GM04504 (cell line): ENCODE data around the gene NOP58.
"Not testable (repeated sequence)": the region's sequence is repeated elsewhere in the genome, so short reads cannot be mapped to it uniquely, and the experiment has no call there.

Source experiments
- DNase-seq: peaks from one replicate; pipeline ENCODE4 v3.0.0-alpha.2; 2012; ENCODE audit warnings: low read depth

The NOP58 gene

DNA sequence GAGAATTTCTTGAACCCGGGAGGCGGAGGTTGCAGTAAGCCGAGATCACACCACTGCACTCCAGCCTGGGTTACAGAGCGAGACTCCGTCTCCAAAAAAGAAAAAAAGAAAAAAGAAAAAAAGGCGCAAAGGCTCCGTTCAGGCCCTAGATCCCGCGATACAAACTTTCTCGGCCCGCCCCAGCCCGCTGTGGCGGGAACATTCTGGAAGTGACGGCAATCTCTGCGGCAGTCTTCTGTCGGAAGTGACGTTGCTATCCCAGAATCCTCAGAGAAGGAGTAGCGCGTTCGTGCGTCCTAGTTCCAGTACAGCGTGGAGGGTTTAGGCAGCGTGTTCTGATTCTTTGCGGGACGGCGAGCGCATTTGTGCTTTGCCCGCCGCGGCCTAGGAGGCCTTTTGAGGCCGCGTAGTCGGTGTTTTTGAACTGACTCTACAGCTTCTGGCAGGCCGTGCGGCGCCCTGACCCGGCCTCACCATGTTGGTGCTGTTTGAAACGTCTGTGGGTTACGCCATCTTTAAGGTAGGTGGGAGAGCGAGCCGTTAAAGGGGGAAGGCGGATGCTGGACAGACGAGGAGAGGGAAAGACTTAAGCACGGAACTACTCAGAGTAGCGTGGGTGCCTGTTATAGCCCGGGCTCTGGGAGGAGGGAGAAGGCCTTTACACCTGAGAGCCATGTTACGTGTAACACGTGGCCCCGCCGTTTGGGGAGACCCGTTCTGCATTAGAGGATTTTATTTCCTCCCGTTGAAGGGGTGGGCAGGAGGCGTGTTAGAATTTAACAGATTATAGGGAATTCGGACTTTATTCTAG is at the start of gene NOP58:
Gene NOP58 (plus strand): TSS at position 297 of the 811 bp plus-strand sequence. CDS start 179 bp downstream, at position 476.
- DNase-seq: peak; percentile 89

GRCh38 chr2:202221873-202222272 is 43.7 kb upstream of the NOP58 start:
- no peak for DNase-seq

DNA sequence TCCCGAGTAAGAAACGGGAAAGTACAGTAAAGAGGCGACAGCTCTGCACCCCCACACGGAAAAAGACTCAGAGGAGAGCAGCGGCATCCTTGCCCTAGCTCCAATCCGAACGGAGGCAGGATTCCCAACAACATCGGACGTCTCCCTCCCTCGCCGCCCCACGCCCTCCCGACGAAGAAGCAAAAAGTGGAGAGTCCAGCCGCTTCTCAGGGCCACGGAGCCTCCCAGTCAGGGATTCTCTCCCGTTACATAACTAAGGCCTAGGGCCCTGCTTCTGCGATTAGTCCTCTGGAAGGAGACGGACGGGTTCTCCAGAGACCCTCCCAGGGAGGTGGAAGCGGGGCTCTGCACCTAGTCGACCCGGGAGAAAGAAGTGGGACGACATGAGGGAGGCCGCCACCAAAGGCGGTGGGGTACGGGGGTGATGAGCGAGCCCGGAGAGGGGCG is 27.8 kb upstream of the NOP58 start:
- DNase-seq: peak; percentile 30

GRCh38 chr2:202238234-202239197 is 27.0 kb upstream of the NOP58 start, which contains the start of gene SUMO1:
TSS of gene SUMO1 (minus strand) at chr2:202238597. CDS start at chr2:202238451, 146 bp downstream.
- peak; percentile 55 for DNase-seq

DNA sequence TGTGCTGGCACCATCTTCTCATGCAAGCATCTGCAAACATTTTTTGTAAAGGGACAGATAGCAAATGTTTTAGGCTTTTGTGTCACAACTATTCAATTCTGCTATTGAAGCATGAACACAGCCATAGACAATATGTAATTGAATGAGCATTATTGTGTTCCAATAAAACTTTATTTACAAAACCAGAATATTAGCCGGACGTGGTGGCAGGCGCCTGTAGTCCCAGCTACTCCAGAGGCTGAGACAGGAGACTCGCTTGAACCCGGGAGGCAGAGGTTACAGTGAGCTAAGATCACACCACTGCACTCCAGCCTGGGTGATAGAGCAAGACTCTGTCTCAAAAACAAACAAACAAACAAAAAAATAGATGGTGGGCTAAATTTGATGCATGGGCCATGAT is 17.9 kb upstream of the NOP58 start:
- not testable (repeated sequence) for DNase-seq

DNA sequence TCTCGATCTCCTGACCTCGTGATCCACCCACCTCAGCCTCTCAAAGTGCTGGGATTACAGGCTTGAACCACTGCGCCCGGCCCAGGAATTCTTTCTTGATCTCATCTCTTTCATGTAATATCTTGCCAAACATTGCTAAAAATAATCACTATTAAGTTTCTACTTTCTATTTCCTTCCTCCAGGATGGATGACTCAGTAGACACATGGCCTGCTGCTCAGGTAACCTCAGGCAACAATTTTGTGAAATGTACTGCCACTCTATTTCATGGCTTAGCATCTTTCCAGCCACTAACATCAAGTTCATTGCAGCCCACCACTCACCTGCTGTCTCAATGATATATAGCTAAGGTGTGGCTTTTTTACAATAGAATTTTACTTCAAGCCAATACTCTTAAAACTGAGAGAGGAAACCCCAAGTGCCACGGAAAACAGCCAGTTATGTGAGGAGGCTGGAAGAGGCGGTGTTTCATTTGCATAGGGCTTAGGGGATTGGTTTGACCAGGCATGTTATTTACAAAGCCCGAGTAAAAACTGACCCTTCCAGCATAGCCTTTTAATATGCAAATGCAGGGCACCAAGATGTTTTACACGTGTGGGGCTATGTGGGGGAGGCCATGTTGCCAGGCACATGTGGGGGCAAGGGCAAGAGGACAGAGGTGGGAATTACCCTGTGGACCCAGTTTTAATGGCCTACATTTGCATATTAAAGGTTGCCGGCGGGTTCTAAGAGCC is 15.9 kb upstream of the NOP58 start:
- no peak for DNase-seq

- no peak for DNase-seq
Measured at GRCh38 chr2:202251494-202251893, 14.1 kb upstream of the NOP58 start.

GRCh38 chr2:202261531-202261930 is 4.0 kb upstream of the NOP58 start:
- no peak for DNase-seq

- DNase-seq: no peak
Measured at GRCh38 chr2:202267495-202267894, 1.9 kb downstream of the NOP58 start.

DNA sequence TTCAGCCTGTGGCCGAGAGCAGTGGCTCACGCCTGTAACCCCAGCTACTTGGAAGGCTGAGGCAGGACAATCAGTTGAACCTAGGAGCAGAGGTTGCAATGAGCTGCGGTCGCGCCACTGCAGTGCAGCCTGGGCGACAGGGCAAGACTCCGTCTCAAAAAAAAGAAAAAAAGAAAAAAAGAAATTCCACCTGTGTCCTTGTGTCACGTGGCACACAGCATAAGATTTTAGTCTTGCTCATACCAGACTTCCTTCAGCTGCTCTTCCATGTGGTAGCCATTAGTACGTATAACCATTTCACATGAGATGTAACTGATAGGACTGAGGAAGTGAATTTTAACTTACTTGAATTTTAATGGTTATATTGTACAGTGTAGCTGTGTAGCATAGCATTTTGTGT is 4.0 kb downstream of the NOP58 start:
- no peak for DNase-seq

DNA sequence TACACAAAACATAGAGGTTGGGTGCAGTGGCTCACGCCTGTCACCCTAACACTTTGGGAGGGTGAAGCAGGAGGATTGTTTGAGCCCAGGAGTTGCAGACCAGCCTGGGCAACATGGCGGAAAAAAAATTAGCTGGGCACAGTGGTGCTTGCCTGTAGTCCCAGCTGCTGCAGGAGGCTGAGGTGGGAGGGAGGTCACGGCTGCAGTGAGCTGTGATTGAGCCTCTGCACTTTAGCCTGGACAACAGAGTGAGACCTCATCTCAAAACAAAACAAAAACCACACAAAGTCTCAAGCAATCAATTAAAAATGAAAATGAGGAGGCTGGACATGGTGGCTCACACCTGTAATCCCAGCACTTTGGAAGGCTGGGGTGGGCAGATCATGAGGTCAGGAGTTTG is 4.9 kb downstream of the NOP58 start:
- DNase-seq: no peak

DNA sequence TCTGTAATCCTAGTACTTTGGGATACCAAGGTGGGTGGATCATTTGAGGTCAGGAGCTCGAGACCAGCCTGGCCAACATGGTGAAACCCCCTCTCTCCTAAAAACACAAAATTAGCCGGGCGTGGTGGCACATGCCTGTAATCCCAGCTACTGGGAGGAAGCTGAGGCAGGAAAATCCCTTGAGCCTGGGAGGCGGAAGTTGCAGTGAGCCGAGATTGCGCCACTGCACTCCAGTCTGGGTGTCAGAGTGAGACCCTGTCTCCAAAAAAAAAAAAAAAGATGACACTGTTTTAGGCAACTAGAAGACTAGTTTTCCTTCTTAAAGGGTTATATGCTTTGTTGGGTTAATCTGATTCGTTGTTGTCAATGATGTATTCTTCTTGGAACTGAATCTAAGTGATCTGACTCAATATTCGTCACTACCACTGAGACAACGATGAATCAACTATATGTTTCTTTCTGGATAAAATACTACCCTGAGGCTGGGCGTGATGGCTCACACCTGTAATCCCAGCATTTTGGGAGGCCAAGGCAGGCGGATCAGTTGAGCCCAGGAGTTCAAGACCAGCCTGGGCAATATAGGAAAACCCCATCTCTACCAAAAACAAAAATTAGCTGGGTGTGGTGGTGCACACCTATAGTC is 10.6 kb downstream of the NOP58 start:
- DNase-seq: not testable (repeated sequence)

- DNase-seq: no peak
Measured at GRCh38 chr2:202278036-202278760, 12.6 kb downstream of the NOP58 start.

GRCh38 chr2:202278944-202279343 is 13.4 kb downstream of the NOP58 start:
- no peak for DNase-seq

- no peak for DNase-seq
Measured at GRCh38 chr2:202286595-202286994, 21.0 kb downstream of the NOP58 start.

- DNase-seq: no peak
Measured at GRCh38 chr2:202289394-202290204, 24.0 kb downstream of the NOP58 start.

DNA sequence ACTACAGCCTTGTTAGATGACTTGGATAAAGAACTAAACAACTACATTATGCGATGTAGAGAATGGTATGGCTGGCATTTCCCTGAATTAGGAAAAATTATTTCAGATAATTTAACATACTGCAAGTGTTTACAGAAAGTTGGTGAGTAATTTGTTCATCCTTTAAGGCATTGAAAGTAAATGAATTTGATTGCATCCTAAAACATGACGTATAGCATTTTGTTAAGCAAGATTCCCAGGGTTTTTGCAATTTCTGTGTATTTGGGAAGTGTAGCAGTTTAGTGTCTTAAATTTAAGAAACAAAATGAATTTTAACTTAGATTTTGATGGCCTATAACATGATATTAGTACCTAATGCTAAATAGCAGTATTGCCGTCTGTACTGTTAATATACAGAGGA is 24.8 kb downstream of the NOP58 start:
- DNase-seq: no peak

- no peak for DNase-seq
Measured at GRCh38 chr2:202290970-202291369, 25.4 kb downstream of the NOP58 start.

GRCh38 chr2:202299712-202300111 is 34.1 kb downstream of the NOP58 start:
- no peak for DNase-seq

GRCh38 chr2:202306034-202306433 is 40.5 kb downstream of the NOP58 start:
- DNase-seq: no peak
